Amygdala (tissue), 56 donors: ENCODE measurements around the gene SPRR2A.
"Not testable (repeated sequence)": the region's sequence is repeated elsewhere in the genome, so short reads cannot be mapped to it uniquely, and the experiment has no call there.

Experiments used
- DNase-seq, 56 donors: peaks; one replicate each; lab custom pipeline; 2025; lab: John Stamatoyannopoulos, UW

SPRR2A gene

DNA sequence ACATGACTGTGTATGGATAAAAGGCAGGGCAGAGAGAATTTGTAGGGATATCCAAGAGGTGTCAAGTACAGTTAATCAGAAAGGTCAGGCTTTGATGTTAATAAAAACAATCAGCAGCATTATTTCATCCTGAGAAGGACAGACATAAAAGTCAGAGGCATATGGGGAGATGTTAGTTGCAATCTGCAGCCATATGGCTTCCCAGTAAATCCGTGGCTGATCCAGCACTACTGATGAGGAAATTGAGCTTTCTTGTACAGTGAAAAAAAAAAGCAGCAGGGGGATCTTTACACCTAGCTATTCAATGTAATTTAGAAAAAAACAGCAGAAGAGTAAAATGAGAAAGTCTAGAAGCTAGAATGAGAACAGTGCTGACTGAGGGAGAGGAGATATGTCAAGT lies 28.5 kb downstream of the SPRR2A start:
- no peak for DNase-seq

DNA sequence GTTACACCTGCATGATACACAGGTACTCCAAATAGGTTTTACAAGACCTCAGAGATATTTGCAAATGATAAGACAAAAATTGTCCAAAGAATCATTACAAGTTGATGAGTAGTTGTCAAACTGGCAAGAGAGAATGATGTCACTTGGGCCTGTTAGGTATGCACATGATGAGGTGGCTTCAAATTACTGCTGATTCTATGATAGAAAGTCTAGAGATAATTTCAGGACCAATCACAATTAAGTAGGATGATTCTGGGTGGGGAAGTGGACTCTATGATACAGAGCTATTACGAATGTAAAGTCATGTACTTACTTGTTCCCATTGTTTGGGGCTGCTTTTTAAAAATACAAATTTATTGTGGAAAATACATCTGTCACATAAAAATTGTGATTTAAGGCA lies 31.5 kb downstream of the SPRR2A start:
- no peak for DNase-seq

GRCh38 chr1:153024413-153024812 lies 32.9 kb downstream of the SPRR2A start:
- DNase-seq: no peak

DNA sequence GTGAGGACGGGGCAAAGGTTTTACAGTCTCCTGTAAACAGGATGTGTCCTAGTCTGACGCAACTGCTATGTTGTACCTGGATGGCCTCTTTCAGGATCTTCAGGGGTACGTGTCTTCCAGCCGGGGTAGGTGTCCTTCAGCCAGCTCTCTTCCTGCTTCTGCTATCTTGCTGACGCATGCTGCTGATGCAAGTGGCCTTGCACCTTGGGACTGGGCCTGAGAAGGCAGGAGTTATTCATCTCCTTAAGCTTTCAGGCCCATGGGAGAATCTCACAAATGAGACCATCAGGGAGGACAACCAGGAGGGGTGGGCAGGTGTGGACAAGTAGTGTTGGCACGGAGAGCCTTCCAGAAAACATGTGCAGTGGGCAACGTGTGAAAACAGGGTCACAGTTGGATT lies 34.2 kb downstream of the SPRR2A start:
- DNase-seq: no peak

DNA sequence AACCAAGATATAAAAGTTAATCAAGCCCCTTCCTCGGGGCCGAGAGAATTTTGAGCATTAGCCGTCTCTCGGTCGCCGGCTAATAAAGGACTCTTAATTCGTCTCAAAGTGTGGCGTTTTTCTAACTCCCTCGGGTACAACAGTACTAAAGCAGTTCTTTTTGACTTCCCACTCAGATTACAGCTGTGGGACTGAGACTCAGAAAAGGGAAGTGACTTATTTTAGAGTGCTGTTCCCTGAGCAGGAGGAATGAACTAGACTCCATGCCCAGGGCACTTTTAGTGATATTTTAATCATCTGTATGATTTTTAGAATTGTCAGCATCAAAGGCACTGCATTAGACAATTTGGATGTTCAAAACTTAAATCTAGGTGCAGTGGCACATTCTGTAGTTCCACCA lies 35.0 kb downstream of the SPRR2A start:
- DNase-seq: not testable (repeated sequence)

DNA sequence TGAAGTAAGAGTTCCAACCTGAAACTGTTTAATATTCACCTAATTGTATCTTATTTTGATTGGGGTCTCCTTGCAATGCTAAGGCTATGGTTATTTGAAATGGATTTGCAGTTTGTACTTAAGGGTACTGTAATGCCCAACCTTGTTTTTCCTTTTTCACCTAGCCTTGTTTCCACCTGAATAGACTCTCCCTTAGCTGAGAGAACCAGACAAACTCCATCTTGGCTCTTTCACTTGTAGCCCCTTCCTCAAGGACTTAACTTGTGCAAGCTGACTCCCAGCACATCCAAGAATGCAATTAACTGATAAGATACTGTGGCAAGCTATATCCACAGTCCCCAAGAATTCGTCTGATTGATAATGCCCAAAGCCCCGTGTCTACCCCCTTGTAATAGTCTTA lies 35.5 kb downstream of the SPRR2A start:
- DNase-seq: not testable (repeated sequence)

DNA sequence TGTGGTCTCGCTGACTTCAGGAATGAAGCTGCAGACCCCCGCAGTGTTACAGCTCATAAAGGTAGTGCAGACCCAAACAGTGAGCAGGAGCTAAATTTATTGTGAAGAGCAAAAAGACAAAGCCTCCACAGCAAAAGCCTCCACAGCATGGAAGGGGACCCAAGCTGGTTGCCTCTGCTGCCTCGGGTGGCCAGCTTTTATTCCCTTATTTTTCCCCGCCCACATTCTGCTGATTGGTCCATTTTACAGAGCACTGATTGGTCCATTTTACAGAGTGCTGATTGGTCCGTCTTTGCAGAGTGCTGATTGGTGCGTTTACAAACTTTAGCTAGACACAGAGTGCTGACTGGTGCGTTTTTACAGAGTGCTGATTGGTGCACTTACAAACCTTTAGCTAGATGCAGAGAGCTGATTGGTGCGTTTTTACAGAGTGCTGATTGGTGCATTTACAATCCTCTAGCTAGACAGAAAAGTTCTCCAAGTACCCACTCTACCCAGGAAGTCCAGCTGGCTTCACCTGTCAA lies 46.0 kb downstream of the SPRR2A start:
- not testable (repeated sequence) for DNase-seq
